ENCODE data around the gene AAK1.

DNA sequence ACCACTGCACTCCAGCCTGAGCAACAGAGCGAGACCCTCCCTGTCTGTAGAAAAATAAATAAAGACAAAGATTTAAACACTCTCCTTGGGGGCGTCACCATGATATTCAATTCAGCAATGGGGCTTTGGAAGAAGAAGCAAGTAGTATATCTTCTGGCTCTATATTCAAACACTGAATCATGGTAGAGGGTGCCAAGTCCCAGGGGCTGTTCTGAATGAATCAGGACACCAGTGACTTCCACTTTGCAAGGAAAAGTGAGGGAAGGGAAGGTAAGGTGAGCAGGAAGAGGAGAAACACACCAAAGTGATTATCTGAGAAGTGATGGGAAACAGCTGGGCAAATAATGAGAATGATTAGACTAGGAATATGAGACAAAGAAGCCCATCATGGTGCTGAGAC is 80.5 kb downstream of the AAK1 start:
- TF ChIP-seq, protein P1, sequence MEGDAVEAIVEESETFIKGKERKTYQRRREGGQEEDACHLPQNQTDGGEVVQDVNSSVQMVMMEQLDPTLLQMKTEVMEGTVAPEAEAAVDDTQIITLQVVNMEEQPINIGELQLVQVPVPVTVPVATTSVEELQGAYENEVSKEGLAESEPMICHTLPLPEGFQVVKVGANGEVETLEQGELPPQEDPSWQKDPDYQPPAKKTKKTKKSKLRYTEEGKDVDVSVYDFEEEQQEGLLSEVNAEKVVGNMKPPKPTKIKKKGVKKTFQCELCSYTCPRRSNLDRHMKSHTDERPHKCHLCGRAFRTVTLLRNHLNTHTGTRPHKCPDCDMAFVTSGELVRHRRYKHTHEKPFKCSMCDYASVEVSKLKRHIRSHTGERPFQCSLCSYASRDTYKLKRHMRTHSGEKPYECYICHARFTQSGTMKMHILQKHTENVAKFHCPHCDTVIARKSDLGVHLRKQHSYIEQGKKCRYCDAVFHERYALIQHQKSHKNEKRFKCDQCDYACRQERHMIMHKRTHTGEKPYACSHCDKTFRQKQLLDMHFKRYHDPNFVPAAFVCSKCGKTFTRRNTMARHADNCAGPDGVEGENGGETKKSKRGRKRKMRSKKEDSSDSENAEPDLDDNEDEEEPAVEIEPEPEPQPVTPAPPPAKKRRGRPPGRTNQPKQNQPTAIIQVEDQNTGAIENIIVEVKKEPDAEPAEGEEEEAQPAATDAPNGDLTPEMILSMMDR (IDR thresholded peaks at IDR 0.05): no peak
- TF ChIP-seq EZH2 (IDR thresholded peaks at IDR 0.05): no peak

All from neural progenitor cell (in vitro differentiated cells).